ENCODE data around the gene POU2F2. TPM values are rescaled to one million over a fixed set of nuclear protein-coding genes. Genes with fewer than 3 reads are reported as not detected.

POU2F2 gene
- total and polyA plus RNA-seq, 9 of the 15 experiments (the other 6 are each of a cell fraction or from before 2014, with no cell fraction given) = 0.03 to 0.68 (median 0.14) TPM

DNA sequence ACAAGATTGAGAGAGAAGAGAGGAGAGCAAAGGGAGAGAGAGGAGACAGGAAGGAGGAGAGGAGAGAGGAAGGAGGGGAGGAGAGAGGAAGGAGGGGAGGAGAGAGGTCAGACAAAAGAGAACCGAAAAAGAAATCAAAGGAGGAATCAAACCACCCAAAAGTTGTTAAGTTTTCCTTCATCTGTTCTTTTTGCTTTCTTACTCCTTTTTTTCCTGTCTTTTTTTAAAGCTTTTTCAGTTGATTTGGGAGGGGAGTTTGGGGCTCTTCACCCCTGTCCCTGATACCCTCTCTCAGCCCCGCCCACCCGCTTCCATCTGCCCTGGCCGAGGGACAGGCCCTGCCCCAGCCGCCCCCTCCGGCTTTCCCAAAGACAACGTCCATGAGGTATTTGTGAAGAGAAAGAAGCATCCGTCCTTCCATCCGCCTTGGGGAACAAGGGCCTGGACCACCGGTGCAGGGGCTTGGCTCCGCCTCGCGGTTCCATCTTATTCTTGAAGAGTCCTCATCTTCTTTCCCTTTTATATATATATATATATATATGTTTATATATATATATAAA, 43.0 kb downstream of the POU2F2 start:
- H3K27ac ChIP-seq (ENCODE audit: extremely low read depth, low read depth, low read length) = no peak overlapping the region
- ChIA-PET CTCF (ENCODE audit: low intra/inter-chr PET ratio) (interaction anchor here (0.7 kb wide), 1 partner anchor 50 kb away, joined by 5 read pairs; no protein-coding TSS in a partner anchor), POLR2A (no interaction called here)
- H3K4me1 ChIP-seq (replicated peaks in 1 of 2; ENCODE audit: control insufficient read depth in 2 of 2, insufficient read depth in 2 of 2, low read length in 2 of 2) = peaks cover 7 to 21% of the 10 kb centered on the region in 2 experiments; a peak in 4 of 5 replicates
- H3K4me3 ChIP-seq = no peak overlapping the region
- no peak for TF ChIP-seq KDM1A (IDR thresholded peaks at IDR 0.05)
- no peak for TF ChIP-seq POLR2AphosphoS2 (IDR thresholded peaks at IDR 0.05; ENCODE audit: low read length)
- TF ChIP-seq TEAD2 (tag; IDR thresholded peaks at IDR 0.05) = no peak
- no peak for TF ChIP-seq CBX2 (IDR thresholded peaks at IDR 0.05; ENCODE audit: insufficient read depth, low read length, poor library complexity, severe bottlenecking)
- no peak for TF ChIP-seq HDAC1 (IDR thresholded peaks at IDR 0.05)
- TF ChIP-seq ZNF695 (CRISPR knock-in tag; IDR thresholded peaks at IDR 0.05) = no peak
- TF ChIP-seq MBD2 (IDR thresholded peaks at IDR 0.05; ENCODE audit: borderline replicate concordance, low read depth) = no peak
- TF ChIP-seq, protein P1, sequence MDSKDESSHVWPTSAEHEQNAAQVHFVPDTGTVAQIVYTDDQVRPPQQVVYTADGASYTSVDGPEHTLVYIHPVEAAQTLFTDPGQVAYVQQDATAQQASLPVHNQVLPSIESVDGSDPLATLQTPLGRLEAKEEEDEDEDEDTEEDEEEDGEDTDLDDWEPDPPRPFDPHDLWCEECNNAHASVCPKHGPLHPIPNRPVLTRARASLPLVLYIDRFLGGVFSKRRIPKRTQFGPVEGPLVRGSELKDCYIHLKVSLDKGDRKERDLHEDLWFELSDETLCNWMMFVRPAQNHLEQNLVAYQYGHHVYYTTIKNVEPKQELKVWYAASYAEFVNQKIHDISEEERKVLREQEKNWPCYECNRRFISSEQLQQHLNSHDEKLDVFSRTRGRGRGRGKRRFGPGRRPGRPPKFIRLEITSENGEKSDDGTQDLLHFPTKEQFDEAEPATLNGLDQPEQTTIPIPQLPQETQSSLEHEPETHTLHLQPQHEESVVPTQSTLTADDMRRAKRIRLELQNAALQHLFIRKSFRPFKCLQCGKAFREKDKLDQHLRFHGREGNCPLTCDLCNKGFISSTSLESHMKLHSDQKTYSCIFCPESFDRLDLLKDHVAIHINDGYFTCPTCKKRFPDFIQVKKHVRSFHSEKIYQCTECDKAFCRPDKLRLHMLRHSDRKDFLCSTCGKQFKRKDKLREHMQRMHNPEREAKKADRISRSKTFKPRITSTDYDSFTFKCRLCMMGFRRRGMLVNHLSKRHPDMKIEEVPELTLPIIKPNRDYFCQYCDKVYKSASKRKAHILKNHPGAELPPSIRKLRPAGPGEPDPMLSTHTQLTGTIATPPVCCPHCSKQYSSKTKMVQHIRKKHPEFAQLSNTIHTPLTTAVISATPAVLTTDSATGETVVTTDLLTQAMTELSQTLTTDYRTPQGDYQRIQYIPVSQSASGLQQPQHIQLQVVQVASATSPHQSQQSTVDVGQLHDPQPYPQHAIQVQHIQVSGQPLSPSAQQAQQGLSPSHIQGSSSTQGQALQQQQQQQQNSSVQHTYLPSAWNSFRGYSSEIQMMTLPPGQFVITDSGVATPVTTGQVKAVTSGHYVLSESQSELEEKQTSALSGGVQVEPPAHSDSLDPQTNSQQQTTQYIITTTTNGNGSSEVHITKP (IDR thresholded peaks at IDR 0.05; ENCODE audit: partially characterized antibody) = peak; percentile 49
- TF ChIP-seq, protein P2, sequence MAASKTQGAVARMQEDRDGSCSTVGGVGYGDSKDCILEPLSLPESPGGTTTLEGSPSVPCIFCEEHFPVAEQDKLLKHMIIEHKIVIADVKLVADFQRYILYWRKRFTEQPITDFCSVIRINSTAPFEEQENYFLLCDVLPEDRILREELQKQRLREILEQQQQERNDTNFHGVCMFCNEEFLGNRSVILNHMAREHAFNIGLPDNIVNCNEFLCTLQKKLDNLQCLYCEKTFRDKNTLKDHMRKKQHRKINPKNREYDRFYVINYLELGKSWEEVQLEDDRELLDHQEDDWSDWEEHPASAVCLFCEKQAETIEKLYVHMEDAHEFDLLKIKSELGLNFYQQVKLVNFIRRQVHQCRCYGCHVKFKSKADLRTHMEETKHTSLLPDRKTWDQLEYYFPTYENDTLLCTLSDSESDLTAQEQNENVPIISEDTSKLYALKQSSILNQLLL (CRISPR knock-in tag; IDR thresholded peaks at IDR 0.05; ENCODE audit: borderline replicate concordance) = no peak
- TF ChIP-seq PHF8 (IDR thresholded peaks at IDR 0.05; ENCODE audit: borderline replicate concordance, low read length) = no peak
- no peak for TF ChIP-seq ZNF239 (CRISPR knock-in tag; IDR thresholded peaks at IDR 0.05)
- TF ChIP-seq PCBP2 (IDR thresholded peaks at IDR 0.05; ENCODE audit: low read depth, low read length, poor library complexity, severe bottlenecking) = peak; percentile 31
- no peak for TF ChIP-seq SPI1 (IDR thresholded peaks at IDR 0.05; ENCODE audit: borderline replicate concordance, low read depth, low read length)
- TF ChIP-seq KAT7 (CRISPR knock-in tag; IDR thresholded peaks at IDR 0.05; ENCODE audit: borderline replicate concordance) = no peak
- TF ChIP-seq NR4A1 (CRISPR knock-in tag; IDR thresholded peaks at IDR 0.05) = no peak
- TF ChIP-seq NR4A1 (tag; IDR thresholded peaks at IDR 0.05) = no peak
- TF ChIP-seq NFXL1 (CRISPR knock-in tag; IDR thresholded peaks at IDR 0.05) = no peak
- no peaks in the 10 kb centered on the region for H3K9me3 ChIP-seq (replicated peaks; ENCODE audit: control insufficient read depth, insufficient read depth, low read depth, low read length)
- 55% methylated on average over 11 of the region's 13 CpGs for WGBS (ENCODE audit: insufficient coverage, low coverage, missing lambda C conversion rate)
- ATAC-seq (no peak), FAIRE-seq (no peak), DNase-seq (ENCODE audit: extremely low read depth in 1 of 4, low spot score in 3 of 4) (no peak)
- intact Hi-C loops (cut with micrococcal nuclease) (no loop called here), in situ Hi-C loops (cut with MboI) (no loop called here)
- no peak overlapping the region for H3K4me2 ChIP-seq (ENCODE audit: insufficient read depth, low read length)
- H3K36me3 ChIP-seq (ENCODE audit: control insufficient read depth, insufficient read depth, low read length) = no peaks in the 10 kb centered on the region
- no peaks in the 10 kb centered on the region for H3K79me2 ChIP-seq (ENCODE audit: control insufficient read depth, insufficient read depth, low read length)
- H3K9ac ChIP-seq (ENCODE audit: insufficient read depth in 1 of 2, low read depth in 2 of 2, low read length in 2 of 2) = no peak overlapping the region
- no TSS peak for BruUV-seq (replicated peaks)
- no peaks in the 10 kb centered on the region for H3K9me1 ChIP-seq (ENCODE audit: control insufficient read depth, insufficient read depth, low read length)
- H2AFZ ChIP-seq (ENCODE audit: low read depth, low read length) = no peak overlapping the region
- H3K27me3 ChIP-seq (ENCODE audit: control insufficient read depth in 2 of 2, insufficient read depth in 2 of 2, low read length in 2 of 2) = 0 out of 5 replicates have a peak, but pooled peaks cover 0 to 2% of the 10 kb centered on the region in 2 experiments
- no peaks in the 10 kb centered on the region for H4K20me1 ChIP-seq (replicated peaks; ENCODE audit: control insufficient read depth, insufficient read depth, low read length)

Data from K562 (cell line).